NCI-H2107 treated with DMSO at 0.1 percent for 48 hours (cell line): ENCODE data around the gene ADGRV1.
A peak's percentile ranks its signal among the peaks of the same experiment; 100 is the strongest.

Experiments
- DNase-seq: peaks from one replicate; lab custom pipeline; 2025; ENCODE audit not compliant: unreplicated experiment; lab: John Stamatoyannopoulos, UW

Gene ADGRV1

DNA sequence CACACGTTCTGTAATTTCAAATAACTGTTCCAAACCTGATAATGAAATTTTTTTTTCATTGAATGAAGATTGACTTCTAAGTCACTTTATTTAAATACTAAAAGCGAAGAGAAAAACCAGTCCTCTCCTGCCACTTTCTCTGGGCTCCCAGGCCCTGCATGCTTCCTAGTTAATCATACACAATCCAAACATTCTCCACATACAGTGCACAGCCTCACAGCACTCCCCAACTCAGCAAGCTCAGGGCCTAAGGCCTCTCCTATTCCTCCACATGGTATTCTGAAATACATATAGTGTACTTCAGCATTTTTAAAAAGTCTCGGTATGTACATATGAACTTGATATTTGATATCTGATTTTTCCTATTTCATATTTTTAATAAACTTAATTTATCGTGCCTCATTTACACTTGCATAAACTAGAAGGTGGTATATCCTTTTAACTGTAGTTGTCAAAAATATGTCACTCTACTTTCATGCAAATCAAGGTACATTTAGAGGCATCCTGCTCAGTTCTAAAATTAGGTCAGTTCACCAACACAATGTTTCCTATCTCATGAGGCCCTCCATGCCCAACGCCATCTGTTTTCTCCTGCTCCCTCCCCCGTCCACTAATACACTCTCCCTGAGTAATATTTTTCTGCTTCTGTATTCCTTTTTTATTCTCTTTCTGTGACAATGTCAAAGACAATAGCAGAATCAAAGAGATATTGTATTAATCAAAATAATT is 617.9 kb downstream of the ADGRV1 start:
- no peak for DNase-seq

DNA sequence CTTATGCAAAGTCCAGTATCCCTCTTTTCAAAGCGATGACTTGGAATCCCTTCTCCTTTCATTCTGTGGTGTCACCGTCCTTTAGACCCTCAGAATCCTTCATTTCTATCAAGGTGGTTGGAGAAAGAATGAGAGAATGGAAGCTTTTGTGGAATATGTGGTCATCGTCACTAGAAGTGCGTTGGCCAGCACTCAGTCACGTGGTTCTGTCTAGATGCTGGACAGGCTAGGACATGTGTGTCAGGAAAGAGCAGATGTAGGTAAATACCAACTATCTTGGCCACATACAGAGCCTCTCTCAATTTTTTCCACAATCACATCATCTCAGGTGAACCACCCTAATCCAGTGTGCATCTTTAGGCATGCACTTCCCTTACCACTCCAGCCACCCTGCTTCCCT is 618.5 kb downstream of the ADGRV1 start:
- DNase-seq: no peak

DNA sequence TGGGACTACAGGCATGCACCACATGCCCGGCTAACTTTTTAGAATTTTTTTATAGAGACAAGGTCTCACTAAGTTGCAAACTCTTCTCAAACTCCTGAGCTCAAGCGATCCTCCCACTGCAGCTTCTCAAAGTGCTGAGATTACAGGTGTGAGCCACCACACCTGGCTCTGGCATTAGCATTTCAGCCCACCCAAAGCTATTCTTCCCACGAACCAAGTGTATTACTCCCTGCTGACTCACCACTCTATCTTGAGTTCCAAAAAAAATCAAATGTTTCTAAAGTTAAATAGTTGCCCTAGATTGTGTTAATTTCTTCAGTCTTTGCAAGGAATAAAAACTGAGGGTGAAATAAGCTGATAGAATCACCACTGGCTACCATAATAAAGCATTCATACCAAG is 619.0 kb downstream of the ADGRV1 start:
- no peak for DNase-seq

DNA sequence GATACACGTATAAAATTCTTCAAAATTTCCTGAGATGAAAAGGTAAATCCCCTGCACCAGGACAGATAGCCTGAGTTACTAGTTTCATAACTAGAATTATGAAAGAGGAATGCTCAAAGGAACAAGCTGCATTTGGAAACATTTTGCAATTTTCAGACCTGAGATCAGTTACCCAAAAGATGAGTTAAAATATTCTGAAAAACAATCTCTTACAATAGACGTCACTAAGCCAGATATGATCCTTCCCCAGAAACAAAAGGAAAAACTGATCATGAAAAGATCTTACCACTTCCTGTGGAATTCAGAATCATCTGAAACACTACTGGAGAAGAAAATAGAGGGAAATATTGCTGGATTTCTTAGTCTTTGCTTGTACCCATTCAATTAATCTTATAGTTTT is 619.9 kb downstream of the ADGRV1 start:
- DNase-seq: no peak

DNA sequence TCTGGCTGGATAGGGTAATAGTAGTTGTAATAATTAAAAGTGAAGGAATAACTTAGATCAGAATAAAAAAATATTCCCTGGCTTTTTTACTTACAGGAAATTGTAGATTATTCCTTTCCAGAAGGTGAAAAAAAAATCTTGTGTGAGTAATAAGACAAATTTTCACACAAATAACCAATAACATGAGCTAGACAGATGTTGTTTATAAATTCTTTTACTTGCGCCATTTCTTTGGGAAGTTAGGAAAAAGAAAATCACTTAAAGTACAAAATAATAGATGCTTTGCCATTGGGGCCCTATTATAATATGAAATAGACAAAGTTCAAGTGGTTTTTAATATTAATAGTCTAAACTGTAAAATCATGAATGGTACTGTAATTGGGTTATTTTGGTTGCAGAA is 620.4 kb downstream of the ADGRV1 start:
- DNase-seq: no peak

DNA sequence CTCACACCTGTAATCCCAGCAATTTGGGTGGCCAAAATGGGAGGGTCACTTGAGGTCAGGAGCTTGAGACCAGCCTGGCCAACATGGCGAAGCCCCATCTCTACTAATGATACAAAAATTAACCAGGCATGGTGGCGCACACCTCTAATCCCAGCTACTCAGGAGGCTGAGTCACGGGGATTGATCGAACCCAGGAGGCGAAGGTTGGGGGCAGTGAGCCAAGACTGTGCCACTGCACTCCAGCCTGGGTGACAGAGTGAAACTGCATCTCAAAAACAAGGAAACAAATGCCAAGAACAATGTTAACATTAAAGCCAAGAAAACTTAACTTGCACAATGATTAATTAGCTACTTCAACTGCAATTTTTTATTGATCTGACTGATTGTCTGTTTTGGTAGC is 621.9 kb downstream of the ADGRV1 start:
- no peak for DNase-seq

DNA sequence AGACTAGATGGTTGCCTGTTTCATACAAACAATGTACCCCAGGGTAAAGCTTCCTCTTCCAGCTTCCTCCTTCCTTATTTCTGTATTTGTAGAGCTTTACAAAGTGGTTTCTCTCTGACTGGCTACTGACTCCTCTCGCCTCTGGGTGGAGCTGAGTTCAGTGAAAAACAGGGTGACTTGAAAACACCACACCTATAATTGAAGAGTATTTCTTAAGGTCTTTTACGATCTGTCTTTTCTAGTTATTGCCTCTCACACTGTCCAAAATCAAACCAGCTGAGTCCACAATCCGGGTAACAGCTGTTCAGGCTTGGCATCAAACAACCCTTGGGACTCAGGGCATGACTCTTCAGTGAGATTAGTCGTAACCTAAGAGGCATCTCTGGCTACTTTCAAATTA is 624.2 kb downstream of the ADGRV1 start:
- no peak for DNase-seq

DNA sequence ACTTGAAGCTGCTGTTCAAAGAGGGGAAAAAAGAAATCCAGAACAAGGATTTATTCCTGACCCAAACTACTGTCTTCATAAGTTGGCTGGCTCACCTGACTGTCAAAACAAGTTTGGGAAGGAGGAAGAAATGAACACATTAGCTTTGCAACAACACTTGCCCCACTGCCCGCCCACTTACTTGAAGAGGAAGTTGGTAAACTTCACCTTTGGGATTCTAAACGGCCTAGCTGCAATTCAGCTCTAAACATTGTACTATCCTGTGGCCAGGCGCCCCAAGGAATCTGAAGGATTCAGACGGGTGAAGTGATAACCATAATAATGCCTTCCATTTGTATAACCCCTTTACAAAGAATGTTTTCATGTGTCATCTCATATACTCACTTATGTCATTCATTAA is 625.1 kb downstream of the ADGRV1 start:
- DNase-seq: no peak

DNA sequence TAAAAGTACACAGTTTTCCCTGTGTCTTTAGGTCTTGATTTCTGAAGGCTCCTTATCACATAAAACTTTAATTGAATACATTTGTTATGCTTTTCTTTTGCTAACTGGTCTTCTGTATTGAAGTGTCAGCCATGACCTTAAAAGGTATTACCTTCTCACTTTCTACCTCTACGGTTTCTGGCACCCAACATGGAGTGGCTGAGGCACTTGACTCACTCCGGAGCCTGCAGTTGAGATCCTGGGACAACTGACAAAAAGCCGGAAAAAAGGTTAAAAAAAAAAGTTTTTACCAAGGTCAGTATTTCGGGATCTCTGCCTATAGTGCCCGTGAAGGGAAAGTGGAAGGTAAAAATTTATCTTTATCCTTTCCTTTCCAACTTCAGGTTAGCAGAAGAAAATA is 627.5 kb downstream of the ADGRV1 start:
- no peak for DNase-seq

DNA sequence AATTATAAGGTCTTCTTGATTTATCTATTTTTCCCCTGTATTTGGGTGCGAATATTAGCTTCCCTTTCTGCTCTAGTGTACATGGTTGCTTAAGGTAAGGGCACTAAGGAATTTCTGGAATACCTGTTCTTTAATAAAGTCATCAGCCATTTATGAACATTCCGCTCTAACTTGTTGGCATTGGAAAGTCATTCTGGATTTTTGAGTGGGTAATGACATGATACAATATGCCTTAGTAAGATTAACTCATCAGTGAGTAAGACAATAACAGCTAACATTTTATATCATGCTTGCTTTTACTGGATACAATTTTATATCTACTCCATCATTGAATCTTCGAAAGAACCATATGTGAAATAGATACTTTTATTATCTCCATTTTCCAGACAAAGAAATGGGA is 628.4 kb downstream of the ADGRV1 start:
- no peak for DNase-seq

DNA sequence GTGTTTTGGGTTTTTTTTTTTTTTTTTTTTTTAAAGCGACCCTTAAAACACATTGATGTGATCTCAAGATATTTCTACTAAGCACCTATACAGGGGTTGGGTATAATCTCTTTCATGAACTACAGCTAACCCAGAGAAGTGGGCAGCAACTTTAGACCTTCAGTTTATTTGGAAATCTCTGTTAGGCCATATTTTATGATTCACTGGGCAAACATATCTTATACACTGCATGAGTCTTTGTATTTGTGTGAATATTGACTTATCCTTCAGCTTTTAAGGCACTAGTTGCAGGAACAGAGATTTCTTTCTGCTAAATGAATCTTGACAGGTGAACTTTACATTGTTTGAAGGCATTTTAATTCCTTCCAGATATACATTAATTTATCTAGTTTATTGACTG is 630.2 kb downstream of the ADGRV1 start:
- DNase-seq: no peak

DNA sequence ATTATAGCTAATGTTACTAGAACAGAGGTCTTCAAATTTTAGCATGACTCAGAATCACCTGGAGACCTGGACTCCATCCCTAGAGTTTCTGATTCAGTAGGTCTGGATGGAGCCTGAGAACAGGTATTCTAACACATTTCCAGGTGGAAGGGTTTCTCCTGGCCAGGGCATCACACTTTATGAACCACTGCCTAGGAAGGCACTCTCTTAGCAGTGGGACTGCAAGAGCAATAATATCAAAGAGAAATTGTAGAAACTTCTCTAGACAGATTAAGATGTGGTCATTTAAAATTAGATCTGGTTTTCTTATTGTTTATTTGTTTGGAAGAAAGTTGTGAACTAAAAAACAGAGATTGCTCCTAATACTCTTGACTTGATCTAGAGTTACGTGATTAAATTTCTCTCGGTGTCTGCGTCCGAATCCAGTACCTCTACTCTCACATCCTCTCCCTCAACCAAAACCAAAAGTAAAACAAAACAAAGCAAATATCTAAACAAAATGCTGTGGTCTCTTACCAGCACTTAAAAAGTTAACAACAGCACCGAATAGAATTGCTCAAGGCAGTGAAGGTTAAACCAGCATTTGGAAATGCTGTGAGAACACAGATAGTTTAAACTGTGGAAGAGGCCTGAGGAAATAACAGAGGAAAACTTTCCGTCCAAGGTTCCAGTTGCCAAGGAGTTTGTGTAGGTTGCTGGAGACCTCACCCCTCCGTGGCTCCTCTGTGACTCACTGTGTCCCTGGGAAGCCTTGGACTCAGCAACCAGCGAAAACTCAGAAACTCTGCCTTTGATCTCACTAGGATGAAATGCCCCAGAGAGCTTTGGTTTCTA is 631.1 kb downstream of the ADGRV1 start:
- DNase-seq: no peak

DNA sequence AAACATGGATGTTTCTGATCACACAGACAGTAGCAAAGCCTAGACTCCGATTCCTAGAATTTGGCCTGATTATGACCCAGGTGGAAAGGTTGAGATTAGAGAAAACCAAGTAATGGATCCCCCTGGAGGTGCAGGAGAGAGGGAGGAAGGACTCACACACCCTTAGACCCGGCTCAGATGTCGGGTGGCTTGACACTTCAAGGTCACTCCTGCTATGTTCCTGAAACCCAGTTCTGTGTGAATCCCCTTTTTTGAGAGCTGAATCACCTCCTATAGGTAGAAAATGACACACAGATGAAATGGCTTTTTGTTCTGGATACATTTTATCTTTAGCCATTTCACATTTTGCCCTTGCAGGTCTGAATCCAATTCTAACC is 631.7 kb downstream of the ADGRV1 start:
- no peak for DNase-seq

DNA sequence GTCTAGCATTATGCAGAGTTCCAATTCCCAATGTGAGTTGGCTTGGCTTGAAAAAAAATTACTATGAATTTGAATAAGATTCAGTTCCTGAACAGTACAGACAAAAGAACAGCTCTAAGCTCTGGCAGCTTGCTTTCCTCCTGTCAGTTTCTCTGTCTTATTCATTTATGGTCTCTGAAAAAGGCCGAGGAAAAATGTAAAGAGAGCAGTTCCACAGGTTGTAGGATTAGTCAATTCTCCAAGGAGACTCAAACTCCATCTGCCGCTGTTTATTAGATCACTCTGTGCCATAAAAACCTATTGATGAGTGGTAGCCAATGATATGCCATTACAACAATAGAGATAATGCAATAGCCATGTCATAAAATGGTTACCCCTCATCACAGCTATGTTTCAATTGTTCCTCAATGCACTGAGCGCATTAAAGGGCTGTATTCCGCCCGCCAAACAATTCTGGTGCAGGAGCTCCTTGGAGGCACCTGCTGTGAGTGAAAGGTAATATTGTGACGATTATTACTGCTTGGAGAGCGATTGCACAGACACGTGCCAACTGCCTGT is 636.3 kb downstream of the ADGRV1 start:
- DNase-seq: peak; percentile 68

DNA sequence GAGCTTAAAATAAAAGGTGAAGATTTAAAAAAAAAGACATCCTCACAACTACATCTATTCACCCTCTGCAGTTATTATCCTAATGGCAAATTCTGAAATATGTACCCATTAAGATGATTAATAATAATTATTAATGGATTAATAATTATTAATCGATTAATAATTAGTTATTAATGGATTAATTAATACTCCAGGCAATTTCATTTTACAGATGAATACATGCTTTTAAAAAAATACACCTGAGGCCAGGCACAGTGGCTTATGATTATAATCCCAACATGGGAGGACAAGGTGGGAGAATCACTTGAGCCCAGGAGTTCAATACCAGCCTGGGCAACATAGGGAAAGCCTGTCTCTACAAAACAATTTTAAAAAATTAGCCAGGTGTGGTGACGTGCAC is 642.1 kb downstream of the ADGRV1 start:
- no peak for DNase-seq

DNA sequence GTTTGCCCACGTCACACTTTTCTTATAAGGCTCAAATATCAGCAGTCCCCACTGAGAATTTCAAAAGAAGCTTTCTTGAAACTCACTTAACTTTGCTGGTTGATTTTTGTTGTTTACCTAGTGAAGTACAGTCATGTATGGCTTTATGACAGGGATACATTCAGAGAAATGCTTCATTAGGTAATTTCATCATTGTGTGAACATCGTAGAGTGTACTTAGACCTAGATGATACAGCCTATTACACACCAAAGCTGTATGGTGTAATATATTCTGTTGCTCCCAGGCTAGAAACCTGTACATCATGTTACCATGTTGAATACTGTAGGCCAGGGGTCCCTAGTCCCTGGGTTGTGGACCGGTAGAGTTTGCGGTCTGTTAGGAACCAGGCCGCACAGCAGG is 647.5 kb downstream of the ADGRV1 start:
- no peak for DNase-seq

DNA sequence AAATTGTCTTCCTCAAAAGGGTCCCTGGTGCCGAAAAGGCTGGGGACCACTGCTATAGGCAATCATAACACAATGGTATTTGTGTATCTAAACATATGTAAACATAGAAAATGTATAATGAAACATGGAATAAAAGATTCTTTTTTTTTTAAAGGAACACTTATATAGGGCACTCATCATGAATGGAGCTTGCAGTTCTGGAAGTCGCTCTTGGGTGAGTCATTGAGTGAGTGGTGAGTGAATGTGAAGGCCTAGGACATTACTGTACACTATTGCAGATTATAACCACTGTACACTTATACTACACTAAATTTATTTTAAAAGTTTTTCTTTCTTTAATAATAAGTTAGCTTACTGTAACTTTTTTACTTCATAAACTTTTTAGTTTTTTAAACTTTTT is 648.1 kb downstream of the ADGRV1 start:
- DNase-seq: no peak

DNA sequence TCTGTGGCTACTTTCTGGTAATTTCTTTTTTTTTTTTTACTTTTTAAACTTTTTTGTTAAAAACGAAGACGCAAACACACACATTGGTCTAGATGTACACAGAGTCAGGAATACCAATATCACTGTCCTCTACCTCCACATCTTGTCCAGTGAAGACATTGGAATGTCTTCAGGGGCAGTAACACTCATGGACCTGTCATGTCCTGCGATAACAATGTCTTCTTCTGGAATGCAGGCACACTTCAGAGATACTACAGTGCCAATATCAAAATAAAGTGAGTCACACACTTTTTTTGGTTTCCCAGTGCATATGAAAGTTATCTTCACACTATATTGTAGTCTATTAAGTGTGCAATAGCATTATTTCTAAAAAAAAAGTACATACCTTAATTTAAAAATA is 648.7 kb downstream of the ADGRV1 start:
- DNase-seq: no peak

DNA sequence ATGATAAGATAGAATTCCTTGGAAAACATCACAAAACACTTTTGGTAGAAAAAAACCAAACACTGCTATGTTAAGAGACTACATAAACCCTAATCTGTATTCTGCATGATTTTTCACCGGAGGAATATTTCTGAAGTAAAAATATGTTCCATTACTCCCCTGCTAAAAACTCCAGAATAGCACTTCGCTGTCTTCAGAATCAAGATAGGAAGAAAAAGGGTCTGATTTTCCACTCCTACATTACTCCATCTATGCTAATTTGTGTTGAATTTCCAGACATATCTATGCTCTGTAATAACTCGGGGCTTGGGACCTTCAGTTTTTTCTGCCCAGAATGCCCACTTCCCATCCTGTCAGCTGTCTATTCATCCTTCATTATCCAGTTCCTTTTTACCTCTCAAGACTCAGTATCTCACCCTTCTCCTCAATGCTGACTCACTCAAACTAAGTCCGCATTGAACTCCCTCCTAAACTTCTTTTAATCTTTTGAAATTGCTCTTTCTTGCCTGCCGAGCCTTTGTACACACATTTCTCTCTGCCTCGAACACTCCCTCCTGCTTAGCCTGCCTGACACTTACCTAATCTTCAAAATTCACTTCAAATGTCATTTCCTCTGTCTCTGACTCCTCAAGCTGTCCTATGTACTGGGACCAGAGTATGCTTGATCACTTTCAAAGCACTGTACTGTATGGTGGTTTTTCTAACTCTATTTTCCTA is 653.6 kb downstream of the ADGRV1 start:
- no peak for DNase-seq

DNA sequence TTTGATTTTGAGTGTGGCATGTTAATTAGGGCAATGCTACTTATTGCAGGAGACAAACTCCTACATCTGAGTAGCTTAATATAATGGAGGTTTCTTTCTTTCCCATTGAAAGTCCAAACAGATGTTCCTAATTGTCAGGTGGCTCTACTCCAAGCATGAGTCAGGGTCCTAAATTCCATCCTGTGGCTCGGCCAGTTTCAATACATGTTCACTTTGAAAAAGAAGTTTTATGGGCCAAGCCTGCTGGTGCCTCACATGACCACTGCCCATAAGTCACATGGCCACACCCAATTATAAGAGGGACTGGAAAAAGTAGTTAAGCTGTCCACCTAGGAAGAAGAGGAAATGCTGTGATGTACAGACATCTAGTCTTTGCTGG is 654.1 kb downstream of the ADGRV1 start:
- no peak for DNase-seq
